ENCODE measurements around the gene DPM2.
A peak's percentile ranks its signal among the peaks of the same experiment; 100 is the strongest.

DPM2 gene

GRCh38 chr9:127980706-127981558 lies 43.3 kb upstream of the DPM2 start, which contains the start of gene EEIG1:
Gene EEIG1, minus strand, starts transcription at chr9:127980989. Its CDS starts 852 bp downstream, at chr9:127980137.
- TF ChIP-seq CTCF (conservative IDR thresholded peaks at IDR 0.05; ENCODE audit: low read depth): no peak
- H3K27ac ChIP-seq: peak within 1 kb of the TSS; percentile 100
- CTCF ChIA-PET: interaction anchor here (0.8 to 2.1 kb wide), 6 partner anchors 13 to 54 kb away, joined by 3 to 9 read pairs (median 4); no protein-coding TSS in a partner anchor
- POLR2A ChIA-PET (ENCODE audit: low non-redundant PET): interaction anchor here (0.6 to 2.6 kb wide), 4 partner anchors 10 to 46 kb away, joined by 3 to 9 read pairs (median 6); no protein-coding TSS in a partner anchor
- DNase-seq (ENCODE audit: low spot score): peak; percentile 99

GRCh38 chr9:127980060-127980705 lies 42.5 kb upstream of the DPM2 start:
- POLR2A ChIA-PET (ENCODE audit: low non-redundant PET): interaction anchor here (1.0 to 2.6 kb wide), 2 partner anchors 9 to 47 kb away, joined by 5 to 9 read pairs; no protein-coding TSS in a partner anchor
- TF ChIP-seq CTCF (conservative IDR thresholded peaks at IDR 0.05; ENCODE audit: low read depth): no peak
- CTCF ChIA-PET: interaction anchor here (0.8 to 2.1 kb wide), 8 partner anchors 13 to 55 kb away, joined by 3 to 9 read pairs (median 4); no protein-coding TSS in a partner anchor
- no peak for DNase-seq (ENCODE audit: low spot score)
- peak overlapping the region; percentile 100 for H3K27ac ChIP-seq

DNA sequence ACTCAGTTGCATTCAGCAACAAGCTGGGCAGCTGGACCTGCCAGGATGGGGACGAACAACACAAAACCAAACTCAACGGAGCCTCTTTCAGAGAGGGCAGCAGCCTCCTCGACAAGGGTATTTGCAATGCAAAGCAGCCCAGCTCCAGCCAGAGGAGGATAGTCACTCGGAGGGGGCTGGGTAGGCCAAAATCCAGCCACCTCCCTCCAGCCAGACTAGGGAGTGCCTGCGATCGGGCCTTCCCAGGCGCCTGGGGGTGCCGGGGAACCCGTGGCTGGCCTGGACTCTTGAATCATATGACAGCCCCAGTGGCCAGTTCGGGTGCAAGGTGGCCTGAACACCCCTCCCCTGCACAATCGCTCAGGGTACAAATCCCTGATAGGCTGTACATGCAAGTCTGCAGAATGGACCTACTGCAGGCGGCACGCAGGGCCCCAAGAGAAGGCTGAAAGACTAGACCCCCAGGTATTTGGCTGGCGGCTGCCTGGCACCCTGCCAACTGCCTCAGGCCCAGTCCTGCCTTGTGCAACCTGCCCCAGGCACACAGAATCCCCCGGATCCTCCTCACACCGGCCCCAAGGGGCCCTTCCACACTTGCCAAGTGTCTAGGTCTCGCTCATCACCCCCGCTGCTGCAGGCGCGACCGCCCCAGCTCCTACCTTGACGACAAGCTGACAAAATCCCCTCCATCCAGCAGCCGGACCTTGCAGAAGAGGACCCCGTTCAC lies 41.8 kb upstream of the DPM2 start:
- no peak for TF ChIP-seq CTCF (conservative IDR thresholded peaks at IDR 0.05; ENCODE audit: low read depth)
- H3K27ac ChIP-seq: peak overlapping the region; percentile 100
- ChIA-PET POLR2A (ENCODE audit: low non-redundant PET) (interaction anchor here (1.0 to 2.6 kb wide), 2 partner anchors 8 to 48 kb away, joined by 5 to 9 read pairs; no protein-coding TSS in a partner anchor), CTCF (interaction anchor here (0.5 to 2.1 kb wide), 10 partner anchors 12 to 1768 kb away, joined by 3 to 9 read pairs (median 4); partner anchors contain the start of gene TOR2A)
- DNase-seq (ENCODE audit: low spot score): no peak

GRCh38 chr9:127979015-127979332 lies 41.3 kb upstream of the DPM2 start:
- ChIA-PET CTCF (interaction anchor here (0.5 to 2.1 kb wide), 9 partner anchors 12 to 1768 kb away, joined by 3 to 9 read pairs (median 6); partner anchors contain the start of gene TOR2A), POLR2A (ENCODE audit: low non-redundant PET) (no interaction called here)
- TF ChIP-seq CTCF (conservative IDR thresholded peaks at IDR 0.05; ENCODE audit: low read depth): no peak
- no peak for DNase-seq (ENCODE audit: low spot score)
- H3K27ac ChIP-seq: peak overlapping the region; percentile 100

DNA sequence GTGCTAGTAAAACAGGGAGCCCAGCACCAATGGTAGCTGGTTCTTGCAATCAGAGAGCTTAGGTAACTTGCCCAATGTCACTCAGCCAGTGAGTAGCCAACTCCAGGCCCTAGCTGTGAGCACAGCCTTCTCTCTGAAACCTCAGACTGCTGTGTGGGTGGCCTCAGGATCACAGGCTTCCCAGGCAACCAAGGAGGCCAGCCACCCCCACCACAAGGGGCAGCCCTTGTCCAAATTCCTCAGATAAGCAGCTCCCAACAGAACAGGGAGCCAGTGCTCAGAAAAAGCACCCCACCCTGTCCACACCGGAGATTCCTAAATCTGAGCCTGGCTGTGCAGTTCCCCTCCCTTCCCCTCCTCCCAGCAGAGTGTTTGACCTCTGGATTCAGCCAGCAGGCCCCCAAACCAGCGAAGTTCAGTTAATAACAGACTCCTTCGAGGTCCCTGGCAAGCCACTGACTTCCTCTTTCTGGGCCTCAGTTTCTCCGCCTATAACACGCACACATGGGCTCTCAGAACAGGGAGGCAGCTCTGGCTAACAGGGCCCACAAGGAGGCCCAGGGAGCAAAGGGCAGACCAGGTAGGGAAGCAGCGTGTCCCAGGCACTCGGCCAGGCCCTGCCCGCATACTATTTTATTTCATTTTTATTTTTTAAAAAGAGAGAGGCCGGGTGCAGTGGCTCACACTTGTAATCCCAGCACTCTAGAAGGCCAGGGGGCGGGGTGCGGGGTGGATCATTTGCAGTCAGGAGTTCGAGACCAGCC lies 40.4 kb upstream of the DPM2 start:
- ChIA-PET POLR2A (ENCODE audit: low non-redundant PET) (no interaction called here), CTCF (interaction anchor here (1.0 to 2.4 kb wide), 6 partner anchors 12 to 243 kb away, joined by 4 to 13 read pairs (median 5); partner anchors contain the start of gene TOR2A)
- peak overlapping the region; percentile 100 for H3K27ac ChIP-seq
- DNase-seq (ENCODE audit: low spot score): no peak
- no peak for TF ChIP-seq CTCF (conservative IDR thresholded peaks at IDR 0.05; ENCODE audit: low read depth)
